Nephron (organoid): ENCODE results near the gene PLD5.

Experiments
- H3K27ac Mint-ChIP-seq, 3 experiments: 2 replicates each; pipeline ENCODE4 v1.8.0; 2020; ENCODE audit warnings: mixed read lengths in 3 of 3, mild to moderate bottlenecking in 2 of 3, moderate library complexity in 1 of 3
- H3K27me3 Mint-ChIP-seq: 2 replicates; pipeline ENCODE4 v1.8.0; 2021; ENCODE audit warnings: low read depth, mild to moderate bottlenecking, moderate library complexity, mixed read lengths
- H3K36me3 Mint-ChIP-seq: 2 replicates; pipeline ENCODE4 v1.8.0; 2020; ENCODE audit warnings: low read depth, mixed read lengths
- H3K4me1 Mint-ChIP-seq: 2 replicates; pipeline ENCODE4 v1.8.0; 2020; ENCODE audit warnings: mixed read lengths
- H3K4me3 Mint-ChIP-seq, 3 experiments: 2 replicates each; pipeline ENCODE4 v1.8.0; 2020; ENCODE audit warnings: mild to moderate bottlenecking in 3 of 3, mixed read lengths in 3 of 3, moderate library complexity in 2 of 3
- H3K9me3 Mint-ChIP-seq: 2 replicates; pipeline ENCODE4 v1.8.0; 2020; ENCODE audit warnings: mixed read lengths
- TF ChIP-seq, protein P1 (sequence below), 3 experiments: fragments of 200-600 bp; sonication (generic); IDR thresholded peaks; one replicate each; pipeline ENCODE4 v1.5.0; 2021; ENCODE audit warnings: antibody characterized with exemption in 3 of 3; ENCODE audit not compliant: unreplicated experiment in 3 of 3

The PLD5 gene

DNA sequence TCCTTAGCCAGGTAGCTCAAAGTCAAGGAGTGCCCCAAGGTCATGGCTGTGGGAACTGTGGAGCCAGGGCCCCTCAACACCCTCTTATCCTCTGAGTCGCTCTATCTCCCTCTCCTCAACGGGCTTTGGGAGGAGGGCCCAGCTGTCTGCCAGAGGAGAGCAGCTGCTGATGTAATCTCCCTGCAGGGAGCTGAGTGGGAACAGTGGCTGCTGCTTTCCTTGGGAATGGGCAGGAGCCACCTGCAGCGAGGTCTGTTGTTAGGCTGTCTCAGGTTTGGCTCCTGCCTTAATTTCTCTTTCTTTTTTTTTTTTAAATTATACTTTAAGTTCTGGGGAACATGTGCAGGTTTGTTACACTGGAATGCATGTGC lies 466.8 kb downstream of the PLD5 start:
- Mint-ChIP-seq H3K27me3 (peaks cover 13% of the 10 kb centered on the region), H3K4me1 (peaks cover 25% of the 10 kb centered on the region), H3K27ac (no peak overlapping the region), H3K4me3 (no peak overlapping the region), H3K36me3 (no peaks in the 10 kb centered on the region), H3K9me3 (no peaks in the 10 kb centered on the region)
- TF ChIP-seq, protein P1, sequence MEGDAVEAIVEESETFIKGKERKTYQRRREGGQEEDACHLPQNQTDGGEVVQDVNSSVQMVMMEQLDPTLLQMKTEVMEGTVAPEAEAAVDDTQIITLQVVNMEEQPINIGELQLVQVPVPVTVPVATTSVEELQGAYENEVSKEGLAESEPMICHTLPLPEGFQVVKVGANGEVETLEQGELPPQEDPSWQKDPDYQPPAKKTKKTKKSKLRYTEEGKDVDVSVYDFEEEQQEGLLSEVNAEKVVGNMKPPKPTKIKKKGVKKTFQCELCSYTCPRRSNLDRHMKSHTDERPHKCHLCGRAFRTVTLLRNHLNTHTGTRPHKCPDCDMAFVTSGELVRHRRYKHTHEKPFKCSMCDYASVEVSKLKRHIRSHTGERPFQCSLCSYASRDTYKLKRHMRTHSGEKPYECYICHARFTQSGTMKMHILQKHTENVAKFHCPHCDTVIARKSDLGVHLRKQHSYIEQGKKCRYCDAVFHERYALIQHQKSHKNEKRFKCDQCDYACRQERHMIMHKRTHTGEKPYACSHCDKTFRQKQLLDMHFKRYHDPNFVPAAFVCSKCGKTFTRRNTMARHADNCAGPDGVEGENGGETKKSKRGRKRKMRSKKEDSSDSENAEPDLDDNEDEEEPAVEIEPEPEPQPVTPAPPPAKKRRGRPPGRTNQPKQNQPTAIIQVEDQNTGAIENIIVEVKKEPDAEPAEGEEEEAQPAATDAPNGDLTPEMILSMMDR (IDR thresholded peaks at IDR 0.05; ENCODE audit: unreplicated experiment in 3 of 3) = no peak

DNA sequence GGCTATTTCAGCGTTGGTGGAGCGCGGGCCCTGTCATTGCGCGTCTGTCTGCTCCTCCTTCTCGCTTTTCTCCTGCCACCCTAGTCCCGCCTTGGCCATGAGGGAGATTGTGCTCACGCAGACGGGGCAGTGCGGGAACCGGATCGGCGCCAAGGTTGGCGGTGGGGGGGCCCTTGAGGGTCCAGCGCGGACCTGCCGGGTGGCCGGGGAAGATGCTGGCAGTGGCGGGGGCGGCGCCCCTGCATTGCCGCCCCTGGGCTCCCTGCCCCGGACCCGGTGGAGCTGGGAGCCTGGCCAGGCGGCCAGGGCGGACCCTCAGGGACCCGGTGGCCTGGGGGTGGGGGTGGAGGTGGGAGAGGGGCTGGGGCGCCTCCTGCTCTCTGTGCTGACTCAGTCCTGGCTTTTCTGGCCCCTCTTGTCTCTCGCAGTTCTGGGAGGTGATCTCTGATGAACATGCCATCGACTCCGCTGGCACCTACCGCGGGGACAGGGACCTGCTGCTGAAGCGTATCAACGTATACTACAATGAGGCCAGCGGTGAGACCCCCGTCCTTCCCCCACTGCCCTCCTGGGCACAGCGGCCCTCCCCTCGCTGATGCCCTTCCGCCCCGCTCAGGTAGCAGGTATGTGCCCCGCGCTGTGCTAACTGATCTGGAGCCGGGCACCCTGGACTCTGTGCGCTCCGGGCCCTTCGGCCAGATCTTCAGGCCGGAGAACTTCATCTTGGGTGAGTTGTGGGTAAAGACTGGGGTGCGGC lies 467.3 kb downstream of the PLD5 start:
- Mint-ChIP-seq H3K36me3 (no peaks in the 10 kb centered on the region), H3K4me3 (no peak overlapping the region), H3K9me3 (no peaks in the 10 kb centered on the region), H3K4me1 (peaks cover 25% of the 10 kb centered on the region), H3K27ac (no peak overlapping the region), H3K27me3 (peaks cover 13% of the 10 kb centered on the region)
- TF ChIP-seq, protein P1 (IDR thresholded peaks at IDR 0.05; ENCODE audit: unreplicated experiment in 3 of 3) = no peak

DNA sequence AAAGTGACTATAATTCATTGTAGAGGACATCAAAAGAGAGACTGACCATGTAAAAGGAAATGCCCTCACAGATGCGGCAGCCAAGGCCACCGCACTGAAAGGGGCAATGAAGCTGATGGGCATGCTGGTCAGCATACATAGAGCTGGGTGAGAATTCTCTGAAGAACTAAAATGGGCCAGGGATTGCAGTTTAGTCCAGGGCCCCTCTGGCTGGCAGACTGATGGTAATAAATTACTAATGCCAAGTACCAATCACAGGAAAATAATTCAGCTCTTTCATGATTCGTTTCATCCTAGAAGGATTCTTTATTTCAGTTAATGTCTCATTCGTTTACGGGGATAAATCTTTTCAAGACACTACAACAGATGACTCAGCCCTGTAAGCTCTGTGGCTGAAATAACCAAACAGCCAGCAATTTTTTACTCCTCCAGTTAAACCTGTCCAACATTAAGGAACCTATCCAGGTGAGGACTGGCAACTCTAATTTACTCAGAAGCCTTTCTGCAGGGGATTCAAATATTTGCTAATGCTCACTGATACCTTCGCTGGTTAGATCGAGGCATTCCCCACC lies 468.7 kb downstream of the PLD5 start:
- TF ChIP-seq, protein P1 (IDR thresholded peaks at IDR 0.05; ENCODE audit: unreplicated experiment in 3 of 3) = no peak
- peaks cover 8% of the 10 kb centered on the region for H3K9me3 Mint-ChIP-seq
- peaks cover 9% of the 10 kb centered on the region for H3K27me3 Mint-ChIP-seq
- peaks cover 25% of the 10 kb centered on the region for H3K4me1 Mint-ChIP-seq
- no peak overlapping the region for H3K4me3 Mint-ChIP-seq
- peak overlapping the region in 2 of 3 experiments; percentile 33 to 49 for H3K27ac Mint-ChIP-seq
- H3K36me3 Mint-ChIP-seq = no peaks in the 10 kb centered on the region

GRCh38 chr1:242043165-242043564 lies 481.3 kb downstream of the PLD5 start:
- TF ChIP-seq, protein P1 (IDR thresholded peaks at IDR 0.05; ENCODE audit: unreplicated experiment in 3 of 3) = no peak
- H3K27me3 Mint-ChIP-seq = no peaks in the 10 kb centered on the region
- no peak overlapping the region for H3K4me3 Mint-ChIP-seq
- H3K9me3 Mint-ChIP-seq = peaks cover 14% of the 10 kb centered on the region
- H3K4me1 Mint-ChIP-seq = no peaks in the 10 kb centered on the region
- no peak overlapping the region for H3K27ac Mint-ChIP-seq
- H3K36me3 Mint-ChIP-seq = no peaks in the 10 kb centered on the region

DNA sequence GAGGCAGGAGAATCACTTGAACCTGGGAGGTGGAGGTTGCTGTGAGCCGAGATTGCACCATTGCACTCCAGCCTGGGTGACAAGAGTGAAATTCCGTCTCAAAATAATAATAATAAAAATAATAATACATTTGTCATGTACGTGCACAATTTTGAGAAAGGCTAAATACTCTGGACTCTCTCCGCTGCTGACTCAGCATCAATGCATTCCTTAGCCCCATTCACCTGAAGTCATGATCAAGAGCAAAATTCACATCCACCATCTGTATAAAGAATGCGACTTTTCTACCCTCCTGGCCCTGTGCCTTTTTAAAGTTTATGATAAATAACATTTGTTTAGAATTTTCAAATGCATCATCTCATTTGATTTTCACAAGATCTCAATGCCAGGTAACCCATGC lies 490.1 kb downstream of the PLD5 start:
- TF ChIP-seq, protein P1 (IDR thresholded peaks at IDR 0.05; ENCODE audit: unreplicated experiment in 3 of 3) = no peak
- Mint-ChIP-seq H3K27ac (no peak overlapping the region), H3K4me3 (no peak overlapping the region), H3K36me3 (no peaks in the 10 kb centered on the region), H3K4me1 (peaks cover 16% of the 10 kb centered on the region), H3K9me3 (peaks cover 3% of the 10 kb centered on the region), H3K27me3 (no peaks in the 10 kb centered on the region)

GRCh38 chr1:242033447-242033846 lies 491.1 kb downstream of the PLD5 start:
- TF ChIP-seq, protein P1 (IDR thresholded peaks at IDR 0.05; ENCODE audit: unreplicated experiment in 3 of 3) = no peak
- Mint-ChIP-seq H3K27ac (peak overlapping the region; percentile 81 to 87 (median 84)), H3K4me3 (no peak overlapping the region), H3K27me3 (no peaks in the 10 kb centered on the region), H3K4me1 (peaks cover 16% of the 10 kb centered on the region), H3K9me3 (peaks cover 3% of the 10 kb centered on the region), H3K36me3 (no peaks in the 10 kb centered on the region)
